ENCODE measurements around the gene BCAT1. TPM values are rescaled to one million over a fixed set of nuclear protein-coding genes. Genes with fewer than 3 reads are reported as not detected.

BCAT1 gene
- total and polyA plus RNA-seq, 2 of the 8 experiments (the other 6 are each of a cell fraction or from before 2014, with no cell fraction given): 19.7 to 263 TPM

DNA sequence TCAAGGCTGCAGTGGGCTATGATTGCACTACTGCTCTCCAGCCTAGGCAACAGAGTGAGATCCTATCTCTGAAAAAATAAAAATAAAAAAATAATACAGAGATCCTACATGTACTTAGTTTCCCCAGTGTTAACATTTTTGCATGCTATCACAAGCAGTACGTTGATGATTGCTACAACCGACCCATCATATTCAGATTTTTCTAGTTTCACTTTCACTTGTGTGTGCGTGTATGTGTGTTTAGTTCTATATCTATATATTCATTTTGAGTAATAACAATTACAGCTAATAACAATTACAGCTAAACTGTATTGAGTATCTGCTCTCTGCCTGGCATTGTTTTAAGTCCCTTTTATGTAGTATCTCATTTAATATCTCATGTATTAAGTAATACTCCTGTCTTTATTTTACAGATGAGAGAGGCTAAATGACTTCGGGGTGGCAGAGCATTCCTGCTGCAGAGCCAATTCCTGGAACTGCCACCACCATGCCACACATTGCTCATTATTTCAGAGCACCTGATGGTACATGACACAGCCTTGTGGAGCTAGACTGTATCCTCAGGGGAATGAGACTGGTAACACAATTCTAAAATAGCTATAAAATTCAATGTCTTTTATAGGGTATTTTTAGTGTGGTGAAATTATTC lies 153.1 kb downstream of the BCAT1 start (continued):
- TF ChIP-seq, protein P1, sequence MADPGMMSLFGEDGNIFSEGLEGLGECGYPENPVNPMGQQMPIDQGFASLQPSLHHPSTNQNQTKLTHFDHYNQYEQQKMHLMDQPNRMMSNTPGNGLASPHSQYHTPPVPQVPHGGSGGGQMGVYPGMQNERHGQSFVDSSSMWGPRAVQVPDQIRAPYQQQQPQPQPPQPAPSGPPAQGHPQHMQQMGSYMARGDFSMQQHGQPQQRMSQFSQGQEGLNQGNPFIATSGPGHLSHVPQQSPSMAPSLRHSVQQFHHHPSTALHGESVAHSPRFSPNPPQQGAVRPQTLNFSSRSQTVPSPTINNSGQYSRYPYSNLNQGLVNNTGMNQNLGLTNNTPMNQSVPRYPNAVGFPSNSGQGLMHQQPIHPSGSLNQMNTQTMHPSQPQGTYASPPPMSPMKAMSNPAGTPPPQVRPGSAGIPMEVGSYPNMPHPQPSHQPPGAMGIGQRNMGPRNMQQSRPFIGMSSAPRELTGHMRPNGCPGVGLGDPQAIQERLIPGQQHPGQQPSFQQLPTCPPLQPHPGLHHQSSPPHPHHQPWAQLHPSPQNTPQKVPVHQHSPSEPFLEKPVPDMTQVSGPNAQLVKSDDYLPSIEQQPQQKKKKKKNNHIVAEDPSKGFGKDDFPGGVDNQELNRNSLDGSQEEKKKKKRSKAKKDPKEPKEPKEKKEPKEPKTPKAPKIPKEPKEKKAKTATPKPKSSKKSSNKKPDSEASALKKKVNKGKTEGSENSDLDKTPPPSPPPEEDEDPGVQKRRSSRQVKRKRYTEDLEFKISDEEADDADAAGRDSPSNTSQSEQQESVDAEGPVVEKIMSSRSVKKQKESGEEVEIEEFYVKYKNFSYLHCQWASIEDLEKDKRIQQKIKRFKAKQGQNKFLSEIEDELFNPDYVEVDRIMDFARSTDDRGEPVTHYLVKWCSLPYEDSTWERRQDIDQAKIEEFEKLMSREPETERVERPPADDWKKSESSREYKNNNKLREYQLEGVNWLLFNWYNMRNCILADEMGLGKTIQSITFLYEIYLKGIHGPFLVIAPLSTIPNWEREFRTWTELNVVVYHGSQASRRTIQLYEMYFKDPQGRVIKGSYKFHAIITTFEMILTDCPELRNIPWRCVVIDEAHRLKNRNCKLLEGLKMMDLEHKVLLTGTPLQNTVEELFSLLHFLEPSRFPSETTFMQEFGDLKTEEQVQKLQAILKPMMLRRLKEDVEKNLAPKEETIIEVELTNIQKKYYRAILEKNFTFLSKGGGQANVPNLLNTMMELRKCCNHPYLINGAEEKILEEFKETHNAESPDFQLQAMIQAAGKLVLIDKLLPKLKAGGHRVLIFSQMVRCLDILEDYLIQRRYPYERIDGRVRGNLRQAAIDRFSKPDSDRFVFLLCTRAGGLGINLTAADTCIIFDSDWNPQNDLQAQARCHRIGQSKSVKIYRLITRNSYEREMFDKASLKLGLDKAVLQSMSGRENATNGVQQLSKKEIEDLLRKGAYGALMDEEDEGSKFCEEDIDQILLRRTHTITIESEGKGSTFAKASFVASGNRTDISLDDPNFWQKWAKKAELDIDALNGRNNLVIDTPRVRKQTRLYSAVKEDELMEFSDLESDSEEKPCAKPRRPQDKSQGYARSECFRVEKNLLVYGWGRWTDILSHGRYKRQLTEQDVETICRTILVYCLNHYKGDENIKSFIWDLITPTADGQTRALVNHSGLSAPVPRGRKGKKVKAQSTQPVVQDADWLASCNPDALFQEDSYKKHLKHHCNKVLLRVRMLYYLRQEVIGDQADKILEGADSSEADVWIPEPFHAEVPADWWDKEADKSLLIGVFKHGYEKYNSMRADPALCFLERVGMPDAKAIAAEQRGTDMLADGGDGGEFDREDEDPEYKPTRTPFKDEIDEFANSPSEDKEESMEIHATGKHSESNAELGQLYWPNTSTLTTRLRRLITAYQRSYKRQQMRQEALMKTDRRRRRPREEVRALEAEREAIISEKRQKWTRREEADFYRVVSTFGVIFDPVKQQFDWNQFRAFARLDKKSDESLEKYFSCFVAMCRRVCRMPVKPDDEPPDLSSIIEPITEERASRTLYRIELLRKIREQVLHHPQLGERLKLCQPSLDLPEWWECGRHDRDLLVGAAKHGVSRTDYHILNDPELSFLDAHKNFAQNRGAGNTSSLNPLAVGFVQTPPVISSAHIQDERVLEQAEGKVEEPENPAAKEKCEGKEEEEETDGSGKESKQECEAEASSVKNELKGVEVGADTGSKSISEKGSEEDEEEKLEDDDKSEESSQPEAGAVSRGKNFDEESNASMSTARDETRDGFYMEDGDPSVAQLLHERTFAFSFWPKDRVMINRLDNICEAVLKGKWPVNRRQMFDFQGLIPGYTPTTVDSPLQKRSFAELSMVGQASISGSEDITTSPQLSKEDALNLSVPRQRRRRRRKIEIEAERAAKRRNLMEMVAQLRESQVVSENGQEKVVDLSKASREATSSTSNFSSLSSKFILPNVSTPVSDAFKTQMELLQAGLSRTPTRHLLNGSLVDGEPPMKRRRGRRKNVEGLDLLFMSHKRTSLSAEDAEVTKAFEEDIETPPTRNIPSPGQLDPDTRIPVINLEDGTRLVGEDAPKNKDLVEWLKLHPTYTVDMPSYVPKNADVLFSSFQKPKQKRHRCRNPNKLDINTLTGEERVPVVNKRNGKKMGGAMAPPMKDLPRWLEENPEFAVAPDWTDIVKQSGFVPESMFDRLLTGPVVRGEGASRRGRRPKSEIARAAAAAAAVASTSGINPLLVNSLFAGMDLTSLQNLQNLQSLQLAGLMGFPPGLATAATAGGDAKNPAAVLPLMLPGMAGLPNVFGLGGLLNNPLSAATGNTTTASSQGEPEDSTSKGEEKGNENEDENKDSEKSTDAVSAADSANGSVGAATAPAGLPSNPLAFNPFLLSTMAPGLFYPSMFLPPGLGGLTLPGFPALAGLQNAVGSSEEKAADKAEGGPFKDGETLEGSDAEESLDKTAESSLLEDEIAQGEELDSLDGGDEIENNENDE (IDR thresholded peaks at IDR 0.05; ENCODE audit: insufficient replicate concordance, low read length): no peak
- TF ChIP-seq, protein P2, sequence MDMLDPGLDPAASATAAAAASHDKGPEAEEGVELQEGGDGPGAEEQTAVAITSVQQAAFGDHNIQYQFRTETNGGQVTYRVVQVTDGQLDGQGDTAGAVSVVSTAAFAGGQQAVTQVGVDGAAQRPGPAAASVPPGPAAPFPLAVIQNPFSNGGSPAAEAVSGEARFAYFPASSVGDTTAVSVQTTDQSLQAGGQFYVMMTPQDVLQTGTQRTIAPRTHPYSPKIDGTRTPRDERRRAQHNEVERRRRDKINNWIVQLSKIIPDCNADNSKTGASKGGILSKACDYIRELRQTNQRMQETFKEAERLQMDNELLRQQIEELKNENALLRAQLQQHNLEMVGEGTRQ (IDR thresholded peaks at IDR 0.05; ENCODE audit: low read length): no peak
- TF ChIP-seq CHD2 (IDR thresholded peaks at IDR 0.05; ENCODE audit: low read length) (no peak), RBBP5 (IDR thresholded peaks at IDR 0.05; ENCODE audit: borderline replicate concordance, low read depth, low read length) (no peak), TEAD4 (IDR thresholded peaks at IDR 0.05; ENCODE audit: low read depth, low read length) (no peak), SUZ12 (IDR thresholded peaks at IDR 0.05; ENCODE audit: low read length) (no peak), PHF8 (conservative IDR thresholded peaks at IDR 0.05; ENCODE audit: low read depth, low read length) (no peak), GABPA (IDR thresholded peaks at IDR 0.05; ENCODE audit: borderline replicate concordance, insufficient read depth, low read length) (no peak)

All from H1 (cell line).